ENCODE results near the gene CIDEA. TPM values are rescaled to one million over a fixed set of nuclear protein-coding genes. Genes with fewer than 3 reads are reported as not detected.

Gene CIDEA
- total RNA-seq, 4 donors from 2014 or later, result 336 to 1,182 (median 491) TPM

DNA sequence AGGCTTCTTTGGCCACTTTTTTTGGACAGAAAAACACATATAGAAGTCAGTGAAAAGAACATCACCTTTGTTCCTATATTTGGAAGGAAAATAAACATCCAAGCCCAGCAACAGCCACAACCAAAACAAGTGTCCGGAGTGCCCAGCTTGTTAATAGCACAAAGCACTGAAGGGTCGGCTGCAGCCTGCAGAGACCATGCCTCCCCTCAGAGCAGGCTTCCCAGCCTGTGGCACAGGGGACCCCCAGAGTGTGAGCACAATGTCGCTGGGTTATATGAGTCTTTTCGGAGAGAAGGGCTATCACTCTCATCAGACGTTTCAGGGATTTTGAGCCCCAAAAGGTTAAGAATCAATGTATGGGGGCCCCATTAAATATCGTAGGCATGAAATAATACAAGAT, 6.2 kb upstream of the CIDEA start:
- TF ChIP-seq, protein P1, sequence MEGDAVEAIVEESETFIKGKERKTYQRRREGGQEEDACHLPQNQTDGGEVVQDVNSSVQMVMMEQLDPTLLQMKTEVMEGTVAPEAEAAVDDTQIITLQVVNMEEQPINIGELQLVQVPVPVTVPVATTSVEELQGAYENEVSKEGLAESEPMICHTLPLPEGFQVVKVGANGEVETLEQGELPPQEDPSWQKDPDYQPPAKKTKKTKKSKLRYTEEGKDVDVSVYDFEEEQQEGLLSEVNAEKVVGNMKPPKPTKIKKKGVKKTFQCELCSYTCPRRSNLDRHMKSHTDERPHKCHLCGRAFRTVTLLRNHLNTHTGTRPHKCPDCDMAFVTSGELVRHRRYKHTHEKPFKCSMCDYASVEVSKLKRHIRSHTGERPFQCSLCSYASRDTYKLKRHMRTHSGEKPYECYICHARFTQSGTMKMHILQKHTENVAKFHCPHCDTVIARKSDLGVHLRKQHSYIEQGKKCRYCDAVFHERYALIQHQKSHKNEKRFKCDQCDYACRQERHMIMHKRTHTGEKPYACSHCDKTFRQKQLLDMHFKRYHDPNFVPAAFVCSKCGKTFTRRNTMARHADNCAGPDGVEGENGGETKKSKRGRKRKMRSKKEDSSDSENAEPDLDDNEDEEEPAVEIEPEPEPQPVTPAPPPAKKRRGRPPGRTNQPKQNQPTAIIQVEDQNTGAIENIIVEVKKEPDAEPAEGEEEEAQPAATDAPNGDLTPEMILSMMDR (IDR thresholded peaks at IDR 0.05; ENCODE audit: low read depth), result no peak

DNA sequence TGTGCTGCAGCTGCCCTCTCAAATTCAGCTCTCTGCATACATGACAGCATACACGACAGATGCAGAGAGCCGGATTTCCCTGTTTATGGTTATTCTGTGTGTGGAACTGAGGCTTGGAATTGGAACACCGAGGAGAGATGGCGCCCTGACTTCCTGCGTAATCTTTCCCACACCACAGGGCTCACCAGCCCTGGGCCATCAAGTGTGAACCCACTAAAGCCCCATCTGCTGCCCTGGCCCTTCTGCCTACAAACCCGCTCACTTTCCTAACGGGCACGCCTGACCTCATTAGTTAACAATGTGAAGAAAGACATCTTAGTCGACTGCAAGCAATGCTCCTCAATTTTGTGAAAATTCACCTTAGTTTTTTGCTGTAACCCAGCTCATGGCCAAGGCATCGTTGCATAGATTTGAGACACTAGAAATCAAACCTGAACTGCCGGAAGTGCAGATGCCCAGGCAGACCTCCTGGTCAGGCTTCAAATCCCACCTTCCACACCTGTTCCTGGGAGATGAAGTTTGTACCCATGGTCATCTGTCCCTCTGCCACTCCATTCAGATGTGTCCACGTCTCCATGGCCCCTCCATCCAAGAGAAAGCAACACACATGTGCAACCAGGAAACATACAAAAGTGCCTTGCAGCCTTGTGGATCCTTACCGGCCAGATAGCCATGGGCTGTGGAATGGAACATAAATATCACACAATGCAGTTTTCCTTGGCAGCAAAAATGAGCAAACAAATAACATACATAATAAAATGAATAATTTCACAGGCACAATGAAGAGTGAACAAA, 5.0 kb upstream of the CIDEA start:
- TF ChIP-seq, protein P1 (IDR thresholded peaks at IDR 0.05; ENCODE audit: low read depth), result no peak

DNA sequence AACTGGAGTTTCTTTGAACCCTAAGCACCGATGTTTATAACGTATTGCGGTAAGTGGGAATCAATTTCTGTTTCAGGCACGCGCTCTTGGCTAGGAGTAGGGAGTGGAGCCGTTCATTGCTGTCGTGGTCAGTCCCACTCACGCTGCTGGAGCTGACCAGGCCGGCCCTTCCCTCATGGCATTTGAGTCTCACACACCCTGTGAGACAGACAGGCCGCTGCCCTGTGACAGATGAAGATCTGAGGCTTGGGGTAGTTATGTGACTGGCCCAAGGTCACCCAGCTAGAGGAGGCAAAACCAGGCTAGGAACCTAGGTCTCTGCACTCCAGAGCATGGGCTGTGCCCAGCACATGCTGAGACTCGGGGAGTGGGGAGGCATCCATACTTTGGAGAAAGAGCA, 2.9 kb upstream of the CIDEA start:
- TF ChIP-seq, protein P1 (IDR thresholded peaks at IDR 0.05; ENCODE audit: low read depth), result no peak

DNA sequence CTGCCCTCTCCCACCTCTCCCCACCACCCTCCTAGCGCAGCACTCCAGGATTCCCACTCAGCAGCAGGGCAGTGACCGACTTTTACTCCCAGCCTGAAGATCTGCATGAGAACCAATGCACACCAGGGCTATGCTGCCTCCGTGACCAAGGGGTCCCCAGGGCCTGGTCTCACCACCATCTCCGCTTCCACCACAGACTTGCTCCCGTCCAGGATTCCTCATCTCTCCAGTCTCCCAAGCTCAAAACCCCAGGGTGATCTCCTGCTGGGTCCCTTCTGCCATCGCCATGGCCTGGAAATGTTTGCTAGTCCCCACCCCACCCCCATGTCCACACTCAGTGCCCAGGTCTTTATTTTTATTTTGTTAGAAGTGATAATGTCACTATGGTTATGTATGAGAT, 2.1 kb upstream of the CIDEA start:
- TF ChIP-seq, protein P1 (IDR thresholded peaks at IDR 0.05; ENCODE audit: low read depth), result no peak

DNA sequence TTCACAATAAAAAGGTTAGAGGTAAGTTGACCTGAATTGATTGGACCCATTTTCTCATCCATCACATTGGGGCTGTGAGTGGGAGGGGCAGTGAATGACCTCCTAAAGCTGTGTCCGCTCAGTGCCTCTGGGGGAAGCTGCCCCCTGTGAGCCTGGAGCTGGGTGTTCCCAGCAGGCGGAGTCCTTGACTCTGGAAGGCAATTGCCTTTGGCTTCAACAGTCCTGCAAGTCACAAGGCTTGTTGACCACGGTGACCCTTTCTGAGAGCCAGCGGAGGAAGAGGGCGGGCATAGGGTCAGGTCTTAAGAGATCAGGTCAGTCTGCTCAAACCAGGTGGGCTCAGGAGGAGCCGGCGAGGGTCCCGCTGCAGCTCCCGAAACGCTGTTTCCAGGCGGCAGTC, 1.1 kb upstream of the CIDEA start:
- TF ChIP-seq, protein P1 (IDR thresholded peaks at IDR 0.05; ENCODE audit: low read depth), result no peak

DNA sequence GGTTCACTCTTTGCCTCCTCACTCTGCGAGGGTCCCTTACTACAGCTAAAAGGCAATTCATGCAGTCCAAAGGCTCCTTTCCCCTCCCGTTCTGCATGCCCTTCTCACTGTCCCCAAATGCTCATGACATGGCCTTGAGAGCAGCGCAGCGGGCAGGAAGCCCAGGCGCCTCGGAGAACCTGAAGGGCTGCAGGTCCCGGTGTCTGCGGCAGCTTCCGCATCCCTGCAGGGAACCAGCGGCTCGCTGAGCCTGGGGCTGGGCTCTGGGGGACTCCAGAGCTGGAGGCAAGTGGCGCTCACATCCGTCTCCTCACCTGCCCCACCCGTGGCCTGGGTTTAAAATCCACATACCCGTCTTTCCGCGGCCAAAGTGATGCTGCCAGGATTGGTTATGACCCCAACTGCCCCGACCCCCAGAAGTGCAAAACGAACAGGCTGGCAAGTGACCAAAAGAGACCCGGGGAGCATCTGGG, 462 bp upstream of the CIDEA start:
- TF ChIP-seq, protein P1 (IDR thresholded peaks at IDR 0.05; ENCODE audit: low read depth), result no peak

DNA sequence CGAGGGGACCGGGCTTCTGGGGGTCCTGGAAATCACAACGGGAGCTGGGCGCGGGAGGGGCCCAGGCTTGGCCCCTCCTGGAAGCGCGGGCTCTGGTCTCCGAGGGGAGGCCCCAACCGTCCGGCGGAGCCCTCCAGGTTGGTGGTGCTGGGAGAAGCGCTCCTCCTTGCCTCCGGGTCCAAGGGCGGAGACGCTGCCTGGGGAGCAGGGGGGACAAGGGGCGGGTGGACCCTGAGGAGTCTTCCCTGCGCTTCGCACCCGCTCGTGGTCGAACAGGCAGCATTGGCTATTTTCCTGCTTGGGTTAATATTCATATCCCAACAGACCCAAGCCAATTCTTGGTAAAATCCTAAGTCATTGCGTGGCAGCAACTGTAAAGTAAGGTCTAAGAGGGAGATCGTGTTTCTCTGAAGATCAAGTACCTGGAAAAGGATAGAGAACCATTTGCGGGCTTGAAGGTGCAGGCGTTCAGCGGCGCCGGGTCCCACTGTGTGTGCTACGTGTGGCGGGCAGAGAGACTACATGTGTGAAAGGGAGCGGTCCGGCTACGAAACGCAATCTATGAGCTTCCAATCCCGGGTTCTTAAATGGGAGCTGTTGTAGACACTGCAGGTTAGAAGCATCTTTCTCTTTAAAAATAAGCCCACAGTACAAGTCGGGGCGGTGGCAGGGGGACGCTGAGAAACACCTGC, 805 bp downstream of the CIDEA start:
- TF ChIP-seq, protein P1 (IDR thresholded peaks at IDR 0.05; ENCODE audit: low read depth), result no peak

All from subcutaneous adipose tissue (tissue), 4 donors.